LNCaP clone FGC (cell line): ENCODE results near the gene MARK1.

ENCODE experiments used
- DNase-seq: peaks from one replicate; pipeline ENCODE4 v3.0.0-alpha.2; 2011; ENCODE audit warnings: low read depth
- H3K4me3 ChIP-seq: 2 replicates; pipeline ENCODE4 v1.5.1; 2011; ENCODE audit warnings: mild to moderate bottlenecking, low read depth, low read length, control low read depth
- TF ChIP-seq, protein P1 (sequence below): IDR thresholded peaks from 2 replicates; pipeline ENCODE4 v1.5.1; 2012; ENCODE audit warnings: mild to moderate bottlenecking; ENCODE audit not compliant: control insufficient read depth, insufficient read depth; ENCODE audit errors: extremely low read depth

MARK1 gene

GRCh38 chr1:220637759-220638158 is 109.8 kb downstream of the MARK1 start:
- TF ChIP-seq, protein P1, sequence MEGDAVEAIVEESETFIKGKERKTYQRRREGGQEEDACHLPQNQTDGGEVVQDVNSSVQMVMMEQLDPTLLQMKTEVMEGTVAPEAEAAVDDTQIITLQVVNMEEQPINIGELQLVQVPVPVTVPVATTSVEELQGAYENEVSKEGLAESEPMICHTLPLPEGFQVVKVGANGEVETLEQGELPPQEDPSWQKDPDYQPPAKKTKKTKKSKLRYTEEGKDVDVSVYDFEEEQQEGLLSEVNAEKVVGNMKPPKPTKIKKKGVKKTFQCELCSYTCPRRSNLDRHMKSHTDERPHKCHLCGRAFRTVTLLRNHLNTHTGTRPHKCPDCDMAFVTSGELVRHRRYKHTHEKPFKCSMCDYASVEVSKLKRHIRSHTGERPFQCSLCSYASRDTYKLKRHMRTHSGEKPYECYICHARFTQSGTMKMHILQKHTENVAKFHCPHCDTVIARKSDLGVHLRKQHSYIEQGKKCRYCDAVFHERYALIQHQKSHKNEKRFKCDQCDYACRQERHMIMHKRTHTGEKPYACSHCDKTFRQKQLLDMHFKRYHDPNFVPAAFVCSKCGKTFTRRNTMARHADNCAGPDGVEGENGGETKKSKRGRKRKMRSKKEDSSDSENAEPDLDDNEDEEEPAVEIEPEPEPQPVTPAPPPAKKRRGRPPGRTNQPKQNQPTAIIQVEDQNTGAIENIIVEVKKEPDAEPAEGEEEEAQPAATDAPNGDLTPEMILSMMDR, result no peak
- no peak for DNase-seq
- no peak overlapping the region for H3K4me3 ChIP-seq

DNA sequence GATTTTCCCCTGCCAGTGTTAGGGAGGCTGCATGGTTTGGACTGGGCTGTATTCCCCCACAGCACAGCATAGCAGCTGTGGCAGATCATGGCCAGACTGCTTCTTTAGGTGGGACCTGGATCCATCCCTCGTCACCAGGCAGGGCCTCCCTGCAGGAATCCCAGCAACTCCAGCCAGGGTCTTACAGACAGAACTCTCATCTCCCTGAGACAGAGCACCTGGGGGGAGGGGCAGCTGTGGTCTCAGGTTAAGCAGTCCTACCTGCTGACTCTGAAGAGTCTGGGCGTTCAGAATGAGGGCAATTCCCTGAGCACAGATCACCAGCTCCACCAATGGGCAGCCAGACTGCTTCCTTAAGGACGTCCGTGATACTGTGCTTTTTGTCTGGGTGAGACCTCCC is 114.3 kb downstream of the MARK1 start:
- TF ChIP-seq, protein P1, result no peak
- DNase-seq, result no peak
- no peak overlapping the region for H3K4me3 ChIP-seq

DNA sequence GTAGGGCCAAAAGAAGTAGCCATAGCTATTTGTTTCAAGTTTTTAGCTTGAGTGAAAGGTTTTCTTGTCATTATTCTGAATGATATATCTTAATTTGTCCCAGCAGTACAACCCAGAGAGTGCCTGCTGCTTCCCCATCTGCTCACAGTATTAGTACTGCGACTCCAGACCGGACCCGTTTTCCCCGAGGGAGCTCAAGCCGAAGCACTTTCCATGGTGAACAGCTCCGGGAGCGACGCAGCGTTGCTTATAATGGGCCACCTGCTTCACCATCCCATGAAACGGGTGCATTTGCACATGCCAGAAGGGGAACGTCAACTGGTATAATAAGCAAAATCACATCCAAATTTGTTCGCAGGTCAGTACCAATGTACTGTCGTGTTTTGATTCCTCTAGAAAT is 125.1 kb downstream of the MARK1 start:
- TF ChIP-seq, protein P1, result no peak
- no peak overlapping the region for H3K4me3 ChIP-seq
- DNase-seq, result no peak

DNA sequence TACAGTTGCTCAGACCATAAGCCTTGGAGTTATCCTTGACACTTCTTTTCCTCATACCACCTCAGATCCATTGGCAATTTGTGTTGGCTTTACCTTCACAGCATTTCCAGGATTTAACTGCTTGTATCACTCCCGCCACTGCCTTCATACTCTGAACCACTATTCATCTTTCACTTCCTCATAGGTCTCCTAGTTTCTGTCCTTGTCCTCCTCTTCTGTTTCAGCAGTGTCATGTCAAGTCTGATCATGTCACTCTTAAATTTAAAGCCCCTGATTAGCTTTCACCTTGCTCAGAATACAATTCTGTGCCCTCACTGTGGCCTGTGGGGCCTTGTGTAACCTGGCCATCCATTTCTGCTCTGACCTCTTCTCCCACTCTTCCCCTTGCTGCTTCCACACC is 127.6 kb downstream of the MARK1 start:
- DNase-seq, result no peak
- H3K4me3 ChIP-seq, result no peak overlapping the region
- TF ChIP-seq, protein P1, result no peak

DNA sequence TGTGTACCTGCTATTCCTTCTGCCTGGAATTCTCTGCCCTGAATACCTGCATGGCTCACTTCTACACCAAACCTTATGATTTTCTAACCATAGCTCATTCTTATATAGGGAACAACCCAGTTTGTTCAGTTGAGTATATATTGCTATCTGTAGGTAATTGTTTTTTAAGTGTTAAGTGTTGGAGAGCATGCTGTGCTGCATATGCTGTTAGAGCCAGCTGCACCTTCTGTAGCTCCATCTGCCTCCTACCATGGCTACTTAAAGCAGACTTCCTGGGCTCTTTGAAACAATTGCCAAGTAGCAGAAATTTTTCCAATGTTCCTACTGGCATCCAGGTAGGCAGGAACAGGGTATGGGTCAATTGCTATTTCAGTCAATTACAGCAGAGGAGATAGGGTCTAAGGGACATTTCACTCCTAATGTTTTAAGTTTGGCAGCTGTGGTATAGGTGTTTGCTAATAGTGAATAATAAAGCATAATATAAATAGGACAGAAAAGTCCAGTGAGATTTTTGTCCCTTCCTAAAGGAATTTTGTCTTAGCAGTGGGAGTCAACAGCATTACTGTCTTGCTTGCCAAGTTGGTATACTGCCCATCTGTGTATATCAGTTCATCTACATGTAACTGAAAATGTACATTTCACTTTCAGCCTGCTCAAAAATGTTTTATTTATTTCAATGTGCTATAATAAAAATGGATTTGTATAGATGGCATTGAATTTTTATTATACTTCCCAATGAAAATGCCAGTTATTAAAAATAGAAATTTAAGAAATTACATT is 128.2 kb downstream of the MARK1 start:
- TF ChIP-seq, protein P1, result no peak
- H3K4me3 ChIP-seq, result no peak overlapping the region
- DNase-seq, result no peak

- TF ChIP-seq, protein P1, result no peak
- H3K4me3 ChIP-seq, result no peak overlapping the region
- no peak for DNase-seq
Measured at GRCh38 chr1:220666349-220666748, 138.4 kb downstream of the MARK1 start.

DNA sequence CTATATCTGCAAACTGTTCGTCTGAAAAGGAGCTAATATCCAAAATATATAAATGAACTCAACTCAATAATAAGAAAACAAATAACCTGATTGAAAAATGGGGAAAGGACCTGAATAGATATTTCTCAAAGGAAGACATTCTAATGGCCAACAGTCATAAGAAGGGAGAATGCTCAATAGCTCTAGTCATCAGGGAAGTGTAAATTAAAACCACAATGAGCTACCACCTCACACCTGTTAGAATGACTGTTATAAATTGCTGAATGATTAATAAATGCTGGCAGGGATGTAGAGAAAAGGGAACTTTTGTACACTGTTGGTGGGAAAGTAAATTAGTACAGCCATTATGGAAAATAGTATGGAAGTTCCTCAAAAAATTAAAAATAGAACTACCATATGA is 141.1 kb downstream of the MARK1 start:
- TF ChIP-seq, protein P1, result no peak
- no peak for DNase-seq
- H3K4me3 ChIP-seq, result no peak overlapping the region
